Measurements from ENCODE around the gene FTO.

FTO gene

DNA sequence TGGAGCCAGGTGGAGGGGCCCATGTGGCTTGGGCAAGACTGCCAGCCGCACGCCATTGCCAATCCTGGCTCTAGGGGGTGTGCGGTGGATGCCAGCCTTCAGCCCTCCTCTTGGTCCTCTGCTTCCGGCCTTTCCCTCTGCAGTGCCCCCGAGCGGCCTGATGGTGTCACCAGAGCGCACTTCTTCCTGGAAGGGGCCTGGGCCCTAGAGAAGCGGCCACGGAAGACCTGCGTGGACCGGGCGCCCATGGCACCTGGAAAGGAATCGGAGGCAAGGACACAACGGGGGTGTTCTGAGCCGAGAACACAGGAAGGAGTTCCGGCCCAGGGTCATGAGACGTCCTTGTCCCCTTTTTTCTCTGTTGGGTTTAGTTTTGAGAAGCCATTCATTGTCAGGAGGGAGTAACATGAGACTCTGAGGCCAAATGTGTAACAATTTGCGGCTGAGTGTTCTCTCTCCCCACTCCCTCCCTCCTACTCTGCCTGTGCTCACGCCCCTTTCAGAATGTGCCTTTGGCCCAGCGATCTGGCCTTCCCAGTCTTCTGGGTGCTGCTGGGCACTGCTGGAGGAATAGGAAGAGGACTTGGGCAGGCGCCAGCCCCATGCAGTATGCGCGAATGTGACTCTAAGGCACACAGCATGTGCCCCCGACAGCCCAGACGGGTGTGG is 489.8 kb downstream of the FTO start:
- DNase-seq, result peak; percentile 33

DNA sequence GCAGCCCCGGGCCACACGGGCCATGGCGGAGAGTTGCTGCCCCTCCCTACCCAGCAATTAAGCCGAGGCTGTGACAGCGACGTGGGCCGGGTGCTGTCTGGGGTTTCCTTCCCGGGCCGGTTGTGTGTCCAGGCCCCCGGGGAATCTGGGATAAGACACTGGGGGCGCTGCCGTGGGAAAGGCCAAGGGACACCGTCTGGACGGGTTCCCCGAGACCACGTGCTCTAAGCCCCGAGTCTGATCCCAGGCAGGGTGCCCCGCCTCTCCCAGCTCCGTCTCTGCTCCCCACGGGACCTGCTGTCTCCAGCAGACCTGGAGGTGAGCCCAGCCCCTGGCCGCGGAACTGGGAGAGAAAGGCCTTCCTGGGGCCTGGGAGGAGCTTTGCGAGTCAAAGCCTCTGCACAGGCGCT is 490.4 kb downstream of the FTO start:
- DNase-seq, result no peak

DNA sequence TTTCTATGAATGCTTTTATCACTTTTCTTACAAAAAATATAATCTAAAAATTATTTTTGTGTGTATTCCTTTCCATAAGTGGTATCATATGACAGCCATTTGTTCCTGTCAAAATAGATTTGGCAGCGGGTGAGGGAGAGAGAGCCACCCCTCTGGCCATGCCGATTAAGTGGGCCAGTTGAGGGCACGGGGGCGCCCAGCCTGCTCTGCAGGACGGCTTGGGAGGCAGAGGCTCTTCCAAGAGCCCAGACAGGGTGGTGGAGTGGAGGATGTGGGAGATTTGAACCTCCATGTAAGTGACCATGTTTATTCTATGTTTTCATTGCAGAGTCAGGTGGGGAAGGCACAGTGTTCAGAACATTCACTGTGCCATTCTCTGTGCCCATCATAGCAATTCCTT is 493.8 kb downstream of the FTO start:
- DNase-seq, result no peak

DNA sequence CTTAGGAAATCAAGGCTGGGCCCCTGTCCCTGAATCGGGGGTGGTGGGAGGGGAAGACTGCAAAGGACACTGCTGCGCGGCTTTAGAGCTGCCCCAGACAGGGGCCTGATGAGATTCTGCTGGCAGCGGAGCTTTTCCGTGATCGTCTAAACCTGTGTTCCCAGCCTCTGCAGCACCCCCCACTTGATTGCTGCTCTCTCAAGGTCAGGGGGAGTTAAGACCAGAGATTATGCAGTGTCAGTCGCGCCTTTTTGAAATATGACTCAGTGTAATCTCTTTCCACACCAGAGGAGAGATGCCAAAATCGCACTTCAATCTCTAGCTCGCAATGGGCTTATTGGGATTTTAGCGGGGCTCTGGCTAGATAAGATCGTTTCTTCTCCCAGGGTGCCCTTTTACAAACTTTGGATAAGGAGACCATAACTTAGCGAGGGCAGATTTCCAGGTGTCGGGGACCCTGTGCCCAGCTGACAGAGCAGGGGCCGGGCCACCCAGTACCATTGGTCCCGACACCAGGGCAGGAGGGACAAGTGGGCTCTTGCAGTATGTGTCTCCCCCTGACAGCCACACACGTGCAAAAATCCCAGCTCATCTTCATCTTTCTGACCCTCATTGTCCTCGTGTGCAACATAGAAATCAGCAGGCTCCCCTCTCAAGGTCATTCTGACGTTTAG is 495.7 kb downstream of the FTO start:
- no peak for DNase-seq

DNA sequence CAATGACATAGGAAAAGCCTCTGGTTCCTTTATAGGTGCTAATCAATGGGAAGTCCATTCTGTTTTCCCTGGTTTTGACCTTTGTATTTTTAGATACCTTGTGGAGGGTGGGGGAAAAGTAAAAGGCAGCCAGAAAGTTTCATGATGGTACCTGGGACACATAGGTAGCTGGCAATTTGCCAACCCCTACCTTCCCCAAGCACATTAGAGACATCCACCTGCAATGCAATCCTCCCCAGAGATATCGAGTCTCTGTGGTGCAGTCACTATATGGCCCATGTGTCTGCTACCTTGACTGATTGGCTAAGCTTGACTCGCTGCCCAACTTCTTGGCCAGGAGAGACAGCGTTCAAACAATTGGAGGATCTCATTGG is 496.2 kb downstream of the FTO start:
- no peak for DNase-seq

DNA sequence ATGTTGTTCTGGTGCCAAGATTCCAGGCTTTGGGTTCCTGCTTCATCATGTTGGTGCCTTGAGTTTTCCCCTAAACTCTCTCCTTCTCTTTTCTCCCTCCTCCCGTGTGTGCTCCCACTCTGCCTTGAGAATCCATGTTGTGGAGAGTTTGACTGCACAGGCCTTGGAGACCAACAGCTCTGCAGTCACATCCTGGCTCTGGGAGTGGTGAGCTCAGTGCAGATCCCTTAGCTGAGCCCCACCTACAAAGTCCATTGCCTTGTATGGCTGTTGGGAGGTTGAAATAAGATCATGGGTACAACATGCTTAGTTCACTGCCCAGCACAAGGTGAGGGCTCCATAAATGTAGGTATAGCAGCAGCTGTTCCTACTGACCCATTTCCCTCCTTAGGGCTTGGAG is 496.8 kb downstream of the FTO start:
- no peak for DNase-seq

DNA sequence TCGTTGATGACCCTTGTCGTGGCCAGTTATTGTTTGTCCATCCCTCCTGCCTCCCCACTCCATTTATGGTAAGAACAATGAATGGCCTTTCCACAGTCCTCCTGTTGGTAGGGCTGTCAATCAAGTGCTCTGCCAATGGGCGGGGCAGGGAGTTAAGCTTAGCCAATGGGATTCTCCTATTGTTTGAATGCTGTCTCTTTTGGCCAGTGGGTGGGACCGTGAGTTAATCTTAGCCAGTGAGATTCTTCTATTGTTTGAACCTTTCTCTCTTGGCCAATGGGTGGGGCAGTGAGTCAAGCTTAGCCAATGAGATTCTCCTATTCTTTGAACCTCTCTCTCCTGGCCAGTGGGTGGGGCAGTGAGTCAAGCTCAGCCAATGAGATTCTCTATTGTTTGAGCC is 497.2 kb downstream of the FTO start:
- no peak for DNase-seq

Measured in inflammatory macrophage treated with lipopolysaccharide for 4 hours (primary cell).